Gastroesophageal sphincter (tissue), 4 donors: ENCODE measurements around the gene KIRREL3. TPM values are rescaled to one million over a fixed set of nuclear protein-coding genes. Genes with fewer than 3 reads are reported as not detected.

ENCODE experiments used
- ATAC-seq: fragments of 150-250 bp; one replicate; pipeline ENCODE4 v1.9.1; 2016; ENCODE audit warnings: mild to moderate bottlenecking, moderate library complexity
- H3K27ac ChIP-seq, 4 donors: fragments of 200-600 bp; sonication (generic) in 3 of 4; 1 replicate in 3 of 4; 2 replicates in 1 of 4; pipeline ENCODE4 v1.5.1; 2016 to 2019
- H3K27me3 ChIP-seq: fragments of 200-600 bp; sonication (generic); one replicate; pipeline ENCODE4 v1.5.1; 2019
- H3K36me3 ChIP-seq, 2 donors: fragments of 200-600 bp; sonication (generic); one replicate each; pipeline ENCODE4 v1.5.1; 2019; ENCODE audit warnings: control low read depth in 1 of 2
- H3K4me1 ChIP-seq, 3 donors: fragments of 200-600 bp; sonication (generic); 1 replicate in 2 of 3; 2 replicates in 1 of 3; pipeline ENCODE4 v1.5.1; 2016 to 2019; ENCODE audit warnings: control low read depth in 2 of 3
- H3K4me3 ChIP-seq, 2 donors: fragments of 200-600 bp; sonication (generic); one replicate each; pipeline ENCODE4 v1.5.1; 2019; ENCODE audit warnings: mild to moderate bottlenecking in 1 of 2, moderate library complexity in 1 of 2
- H3K9me3 ChIP-seq, 3 donors: fragments of 200-600 bp; sonication (generic); one replicate each; pipeline ENCODE4 v1.5.1; 2017 to 2019; ENCODE audit warnings: control low read depth in 2 of 3
- EP300 ChIP-seq: sonication (generic); formaldehyde crosslinking; IDR thresholded peaks from one replicate; pipeline ENCODE4 v1.6.1; 2017; ENCODE audit warnings: antibody characterized with exemption, mild to moderate bottlenecking
- POLR2A ChIP-seq, 2 donors: fragments of 450-650 bp; IDR thresholded peaks; one replicate each; pipeline ENCODE4 v1.6.1; 2017; ENCODE audit warnings: antibody characterized with exemption in 2 of 2, mild to moderate bottlenecking in 2 of 2, moderate library complexity in 1 of 2
- POLR2AphosphoS5 ChIP-seq: sonication (generic); formaldehyde crosslinking; IDR thresholded peaks from one replicate; pipeline ENCODE4 v1.6.1; 2017; ENCODE audit warnings: antibody characterized with exemption
- WGBS, 2 donors: methylation state at CpG; one replicate each; pipeline ENCODE4 v1.1.5; 2018; ENCODE audit warnings: low coverage in 1 of 2; 5-methylcytosine and 5-hydroxymethylcytosine counted together
- total RNA-seq, 4 donors: library from RNA; depleted of rRNA; stranded (reverse); fragments of >200 nt; gene quantifications; one replicate each; pipeline ENCODE4 v1.1.0, GENCODE V29; 2016
- TF ChIP-seq, protein P1 (sequence below), 4 experiments: fragments of 200-600 bp in 2 of 4; fragments of 450-650 bp in 2 of 4; sonication (generic) in 1 of 4; IDR thresholded peaks; one replicate each; pipeline ENCODE4 v1.5.1; 2017 to 2019; ENCODE audit warnings: antibody characterized with exemption in 4 of 4, mild to moderate bottlenecking in 2 of 4, moderate library complexity in 2 of 4

The KIRREL3 gene
- total RNA-seq, 4 donors from 2014 or later, result 0.54 to 3.9 (median 1.4) TPM

DNA sequence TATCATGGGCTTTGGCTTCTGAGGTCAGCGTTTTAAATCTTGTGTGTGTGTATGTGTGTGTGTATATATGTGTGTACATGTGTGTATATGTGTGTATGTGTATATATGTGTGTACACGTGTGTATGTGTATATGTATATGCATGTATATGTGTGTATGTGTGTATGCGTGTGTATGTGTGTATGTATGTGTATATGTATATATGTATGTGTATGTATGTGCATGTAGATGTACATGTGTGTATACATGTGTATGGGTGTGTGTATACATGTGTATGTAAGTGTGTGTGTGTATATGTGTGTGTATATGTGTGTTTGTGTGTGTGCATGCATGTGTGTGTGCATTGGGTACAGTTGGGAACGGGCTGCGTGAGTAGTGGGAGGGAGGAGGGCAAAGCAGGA lies 522.1 kb downstream of the KIRREL3 start:
- Histone ChIP-seq H3K36me3 (no peaks in the 10 kb centered on the region), H3K27ac (no peak overlapping the region), H3K9me3 (no peaks in the 10 kb centered on the region), H3K4me3 (no peak overlapping the region), H3K4me1 (peaks cover 0 to 10% (median 0%) of the 10 kb centered on the region in 3 donors), H3K27me3 (no peaks in the 10 kb centered on the region)
- TF ChIP-seq EP300 (no peak), POLR2A (IDR thresholded peaks at IDR 0.05) (no peak), POLR2AphosphoS5 (no peak)
- TF ChIP-seq, protein P1, sequence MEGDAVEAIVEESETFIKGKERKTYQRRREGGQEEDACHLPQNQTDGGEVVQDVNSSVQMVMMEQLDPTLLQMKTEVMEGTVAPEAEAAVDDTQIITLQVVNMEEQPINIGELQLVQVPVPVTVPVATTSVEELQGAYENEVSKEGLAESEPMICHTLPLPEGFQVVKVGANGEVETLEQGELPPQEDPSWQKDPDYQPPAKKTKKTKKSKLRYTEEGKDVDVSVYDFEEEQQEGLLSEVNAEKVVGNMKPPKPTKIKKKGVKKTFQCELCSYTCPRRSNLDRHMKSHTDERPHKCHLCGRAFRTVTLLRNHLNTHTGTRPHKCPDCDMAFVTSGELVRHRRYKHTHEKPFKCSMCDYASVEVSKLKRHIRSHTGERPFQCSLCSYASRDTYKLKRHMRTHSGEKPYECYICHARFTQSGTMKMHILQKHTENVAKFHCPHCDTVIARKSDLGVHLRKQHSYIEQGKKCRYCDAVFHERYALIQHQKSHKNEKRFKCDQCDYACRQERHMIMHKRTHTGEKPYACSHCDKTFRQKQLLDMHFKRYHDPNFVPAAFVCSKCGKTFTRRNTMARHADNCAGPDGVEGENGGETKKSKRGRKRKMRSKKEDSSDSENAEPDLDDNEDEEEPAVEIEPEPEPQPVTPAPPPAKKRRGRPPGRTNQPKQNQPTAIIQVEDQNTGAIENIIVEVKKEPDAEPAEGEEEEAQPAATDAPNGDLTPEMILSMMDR (IDR thresholded peaks at IDR 0.05), result no peak
- WGBS, 2 donors, result 83 to 89% methylated on average over 5 of the region's 5 CpGs
- ATAC-seq, result no peak

- H3K27ac ChIP-seq, result no peak overlapping the region
- no peaks in the 10 kb centered on the region for H3K9me3 ChIP-seq
- 60 to 71% methylated on average over 3 to 9 of the region's 14 CpGs for WGBS, 2 donors
- TF ChIP-seq EP300 (no peak), POLR2AphosphoS5 (no peak), POLR2A (IDR thresholded peaks at IDR 0.05) (no peak)
- TF ChIP-seq, protein P1 (IDR thresholded peaks at IDR 0.05), result no peak
- H3K4me3 ChIP-seq, result no peak overlapping the region
- H3K4me1 ChIP-seq, result peaks cover 0 to 10% (median 0%) of the 10 kb centered on the region in 3 donors
- no peaks in the 10 kb centered on the region for H3K27me3 ChIP-seq
- ATAC-seq, result no peak
- H3K36me3 ChIP-seq, result no peaks in the 10 kb centered on the region
Observed at GRCh38 chr11:126477535-126478305, 522.9 kb downstream of the KIRREL3 start.

GRCh38 chr11:126476977-126477376 lies 523.6 kb downstream of the KIRREL3 start:
- H3K27me3 ChIP-seq, result no peaks in the 10 kb centered on the region
- H3K27ac ChIP-seq, result no peak overlapping the region
- no peaks in the 10 kb centered on the region for H3K9me3 ChIP-seq
- H3K36me3 ChIP-seq, result no peaks in the 10 kb centered on the region
- 100% methylated on average over 2 of the region's 9 CpGs; no CpG with 5 or more reads in 1 of the 2 donors for WGBS, 2 donors
- TF ChIP-seq POLR2A (IDR thresholded peaks at IDR 0.05), result no peak
- TF ChIP-seq, protein P1 (IDR thresholded peaks at IDR 0.05), result no peak
- no peak for TF ChIP-seq POLR2AphosphoS5
- no peak for TF ChIP-seq EP300
- ATAC-seq, result no peak
- no peak overlapping the region for H3K4me3 ChIP-seq
- H3K4me1 ChIP-seq, result peaks cover 0 to 10% (median 0%) of the 10 kb centered on the region in 3 donors

GRCh38 chr11:126476266-126476924 lies 524.2 kb downstream of the KIRREL3 start:
- H3K27ac ChIP-seq, result no peak overlapping the region
- 83 to 93% methylated on average over 1 to 3 of the region's 15 CpGs for WGBS, 2 donors

More at GRCh38 chr11:126476266-126476924, 524.2 kb downstream of the KIRREL3 start:
- no peak for ATAC-seq
- Histone ChIP-seq H3K9me3 (no peaks in the 10 kb centered on the region), H3K4me1 (peaks cover 0 to 10% (median 0%) of the 10 kb centered on the region in 3 donors), H3K27me3 (no peaks in the 10 kb centered on the region), H3K4me3 (no peak overlapping the region), H3K36me3 (no peaks in the 10 kb centered on the region)
- TF ChIP-seq POLR2A (IDR thresholded peaks at IDR 0.05) (no peak), POLR2AphosphoS5 (no peak), EP300 (no peak)
- TF ChIP-seq, protein P1 (IDR thresholded peaks at IDR 0.05), result no peak
